GM06990 (cell line): ENCODE measurements around the gene HERC2.

Experiments
- DNase-seq: peaks from one replicate; pipeline ENCODE4 v3.0.0-alpha.2; 2011; ENCODE audit not compliant: insufficient read length; ENCODE audit errors: extremely low read depth
- H3K27me3 ChIP-seq: replicated peaks from 2 replicates; pipeline ENCODE4 v1.6.0; 2011; ENCODE audit warnings: low read length; ENCODE audit not compliant: control insufficient read depth, insufficient read depth
- H3K36me3 ChIP-seq: 2 replicates; pipeline ENCODE4 v1.5.1; 2011; ENCODE audit warnings: low read length; ENCODE audit not compliant: control insufficient read depth, insufficient read depth
- H3K4me3 ChIP-seq: replicated peaks from 2 replicates; pipeline ENCODE4 v1.5.1; 2011; ENCODE audit warnings: low read depth, mild to moderate bottlenecking, control low read depth, low read length
- TF ChIP-seq, protein P1 (sequence below): IDR thresholded peaks from 2 replicates; pipeline ENCODE4 v1.5.1; 2011; ENCODE audit warnings: low read length, control low read depth, mild to moderate bottlenecking, inconsistent platforms; ENCODE audit not compliant: insufficient read depth, poor library complexity, severe bottlenecking

The HERC2 gene

DNA sequence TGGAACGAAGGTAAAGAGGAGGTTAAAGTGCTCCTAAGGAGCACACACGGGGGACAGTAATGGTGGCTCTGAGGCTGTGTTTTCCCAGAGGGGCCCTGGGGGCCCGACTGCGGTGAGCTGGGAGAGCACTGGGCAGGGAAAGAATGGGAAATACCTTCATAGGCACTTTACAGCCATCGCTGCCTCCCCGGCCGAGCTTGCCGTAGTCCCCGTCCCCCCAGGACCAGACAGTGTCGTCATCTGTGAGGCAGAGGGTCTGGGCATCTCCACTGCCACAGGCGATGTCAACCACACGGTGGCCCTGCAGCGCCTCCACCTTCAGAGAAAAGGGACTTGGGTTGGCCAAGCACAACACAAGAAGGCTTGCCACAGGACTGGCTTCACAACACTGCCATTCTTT is 190.0 kb downstream of the HERC2 start:
- Histone ChIP-seq H3K4me3 (no peak overlapping the region), H3K36me3 (peaks cover 10% of the 10 kb centered on the region), H3K27me3 (no peaks in the 10 kb centered on the region)
- TF ChIP-seq, protein P1, sequence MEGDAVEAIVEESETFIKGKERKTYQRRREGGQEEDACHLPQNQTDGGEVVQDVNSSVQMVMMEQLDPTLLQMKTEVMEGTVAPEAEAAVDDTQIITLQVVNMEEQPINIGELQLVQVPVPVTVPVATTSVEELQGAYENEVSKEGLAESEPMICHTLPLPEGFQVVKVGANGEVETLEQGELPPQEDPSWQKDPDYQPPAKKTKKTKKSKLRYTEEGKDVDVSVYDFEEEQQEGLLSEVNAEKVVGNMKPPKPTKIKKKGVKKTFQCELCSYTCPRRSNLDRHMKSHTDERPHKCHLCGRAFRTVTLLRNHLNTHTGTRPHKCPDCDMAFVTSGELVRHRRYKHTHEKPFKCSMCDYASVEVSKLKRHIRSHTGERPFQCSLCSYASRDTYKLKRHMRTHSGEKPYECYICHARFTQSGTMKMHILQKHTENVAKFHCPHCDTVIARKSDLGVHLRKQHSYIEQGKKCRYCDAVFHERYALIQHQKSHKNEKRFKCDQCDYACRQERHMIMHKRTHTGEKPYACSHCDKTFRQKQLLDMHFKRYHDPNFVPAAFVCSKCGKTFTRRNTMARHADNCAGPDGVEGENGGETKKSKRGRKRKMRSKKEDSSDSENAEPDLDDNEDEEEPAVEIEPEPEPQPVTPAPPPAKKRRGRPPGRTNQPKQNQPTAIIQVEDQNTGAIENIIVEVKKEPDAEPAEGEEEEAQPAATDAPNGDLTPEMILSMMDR = no peak
- DNase-seq = no peak

DNA sequence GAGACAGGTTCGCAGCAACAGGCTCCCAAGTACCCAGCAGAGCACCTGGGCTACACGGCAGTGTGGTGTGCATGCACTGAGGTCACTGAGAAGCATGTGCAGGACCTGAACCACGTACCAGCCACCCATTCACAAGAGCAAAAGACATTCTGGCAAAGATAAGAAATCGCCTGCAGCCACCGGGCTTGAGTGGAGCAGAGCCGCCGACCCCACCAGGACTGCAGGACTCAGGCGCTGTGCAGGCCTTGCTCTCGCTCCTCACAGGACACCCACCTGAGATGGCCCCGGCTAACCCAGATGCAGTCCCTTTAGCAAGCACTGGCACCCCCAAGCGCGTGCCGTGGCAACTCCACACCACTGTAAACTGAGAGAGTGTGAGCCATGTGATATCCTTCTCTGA is 190.6 kb downstream of the HERC2 start:
- H3K27me3 ChIP-seq = no peaks in the 10 kb centered on the region
- H3K36me3 ChIP-seq = peaks cover 11% of the 10 kb centered on the region
- DNase-seq = no peak
- H3K4me3 ChIP-seq = no peak overlapping the region
- TF ChIP-seq, protein P1 = no peak

DNA sequence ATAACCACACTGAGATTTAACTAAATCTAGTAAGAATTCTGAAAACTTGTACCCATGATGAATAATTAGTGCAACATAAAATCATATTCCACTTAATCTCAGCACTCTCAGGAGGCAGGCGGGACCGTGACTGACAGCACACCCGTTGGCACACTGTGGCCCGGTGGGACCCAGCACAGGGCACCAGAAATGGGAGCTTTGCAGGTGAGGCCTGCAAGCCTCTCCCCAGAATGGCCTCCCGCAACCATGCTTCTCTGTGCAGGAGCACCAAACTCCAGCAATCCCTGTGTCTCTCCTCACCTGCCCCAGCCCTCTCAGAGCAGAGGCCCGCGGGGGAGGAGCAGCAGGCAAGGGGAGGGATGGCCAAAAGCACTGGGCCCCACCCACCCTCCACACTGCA is 191.3 kb downstream of the HERC2 start:
- Histone ChIP-seq H3K4me3 (no peak overlapping the region), H3K36me3 (peaks cover 11% of the 10 kb centered on the region), H3K27me3 (no peaks in the 10 kb centered on the region)
- no peak for DNase-seq
- TF ChIP-seq, protein P1 = no peak

DNA sequence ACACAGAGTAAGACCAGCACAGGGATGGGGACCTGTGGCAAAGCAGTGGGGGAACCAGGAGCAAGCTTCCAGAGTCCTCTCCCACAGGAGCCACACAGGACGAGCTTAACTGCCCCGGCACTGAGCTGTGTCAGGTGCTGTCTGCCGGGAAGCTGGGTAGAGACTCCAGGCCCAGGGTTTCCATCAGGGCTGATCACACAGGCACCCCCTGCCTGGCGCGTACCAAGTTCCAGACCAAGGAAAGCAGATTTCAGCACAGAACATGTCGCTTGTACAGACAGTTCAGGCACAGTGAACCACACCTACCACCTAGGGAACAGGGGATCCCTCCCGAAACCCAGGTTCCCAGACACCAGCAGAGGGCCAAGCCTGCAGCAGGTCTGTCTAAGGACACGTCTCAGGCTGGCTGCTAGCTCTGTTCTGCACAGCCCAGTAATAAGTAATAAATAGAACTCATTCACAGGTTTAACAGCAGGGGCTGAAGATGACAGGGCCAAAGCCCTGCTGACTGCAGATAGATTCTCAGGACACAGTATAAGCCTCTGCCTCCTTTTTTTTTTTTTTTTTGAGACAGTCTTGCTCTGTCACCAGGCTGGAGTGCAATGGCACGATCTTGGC is 192.6 kb downstream of the HERC2 start:
- no peak for DNase-seq
- Histone ChIP-seq H3K27me3 (no peaks in the 10 kb centered on the region), H3K36me3 (peaks cover 13% of the 10 kb centered on the region), H3K4me3 (no peak overlapping the region)
- TF ChIP-seq, protein P1 = no peak

DNA sequence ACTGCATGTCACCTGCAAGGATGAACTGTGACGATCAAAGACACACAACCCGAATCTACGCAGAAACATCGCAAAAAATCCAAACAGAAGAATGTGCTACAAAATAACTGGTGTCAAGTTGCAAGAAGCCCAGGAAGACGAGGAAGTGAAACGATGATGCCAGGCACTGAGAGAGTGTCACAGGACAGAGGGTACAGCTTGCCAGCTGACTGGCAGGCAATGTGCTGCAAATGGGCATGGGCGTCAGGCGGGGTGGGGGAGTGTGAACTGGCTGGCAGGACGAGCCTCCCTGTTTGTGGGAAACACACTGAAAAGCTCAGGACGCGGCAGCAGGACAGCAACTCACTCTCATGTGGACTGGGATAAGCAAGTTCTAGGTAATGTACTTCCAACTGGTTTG is 193.9 kb downstream of the HERC2 start:
- no peak for DNase-seq
- TF ChIP-seq, protein P1 = no peak
- Histone ChIP-seq H3K4me3 (no peak overlapping the region), H3K36me3 (peaks cover 17% of the 10 kb centered on the region), H3K27me3 (no peaks in the 10 kb centered on the region)

DNA sequence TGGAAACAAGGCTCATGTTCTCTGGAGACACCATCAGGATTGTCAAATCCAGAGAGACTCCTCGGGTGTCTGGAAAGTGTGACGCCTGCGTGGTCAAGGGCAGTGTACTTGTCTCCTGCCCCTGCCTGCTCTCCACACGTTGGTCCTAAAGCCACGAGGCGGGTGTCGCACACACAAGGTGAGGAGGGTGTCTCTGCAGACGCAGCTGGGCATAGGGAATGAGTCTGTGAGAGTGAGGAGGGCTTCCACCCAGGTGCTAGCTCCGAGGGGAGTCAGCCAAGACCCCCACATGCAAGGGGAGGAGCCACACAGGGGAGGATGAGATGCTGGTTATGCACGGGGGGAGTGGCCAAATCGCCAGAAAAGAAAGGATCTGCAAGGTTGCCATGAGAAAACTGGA is 194.9 kb downstream of the HERC2 start:
- no peak for DNase-seq
- TF ChIP-seq, protein P1 = no peak
- no peaks in the 10 kb centered on the region for H3K27me3 ChIP-seq
- H3K36me3 ChIP-seq = peaks cover 13% of the 10 kb centered on the region
- no peak overlapping the region for H3K4me3 ChIP-seq
